HUES64 (cell line): ENCODE measurements around the gene NHS.
"Not testable (repeated sequence)": the region's sequence is repeated elsewhere in the genome, so short reads cannot be mapped to it uniquely, and the experiment has no call there.

ENCODE experiments used
- H3K27ac ChIP-seq: 2 replicates; pipeline ENCODE4 v1.7.0; 2013; ENCODE audit warnings: low read depth, low read length, inconsistent platforms
- H3K27me3 ChIP-seq: 2 replicates; pipeline ENCODE4 v1.6.1; 2013; ENCODE audit warnings: mild to moderate bottlenecking, low read length; ENCODE audit not compliant: insufficient read depth
- H3K36me3 ChIP-seq: 2 replicates; pipeline ENCODE4 v1.6.1; 2013; ENCODE audit warnings: mild to moderate bottlenecking, low read length; ENCODE audit not compliant: insufficient read depth
- H3K4me1 ChIP-seq: 2 replicates; pipeline ENCODE4 v1.6.1; 2013; ENCODE audit warnings: mild to moderate bottlenecking, low read length, moderate library complexity; ENCODE audit not compliant: insufficient read depth
- H3K4me3 ChIP-seq: 2 replicates; pipeline ENCODE4 v1.5.1; 2013; ENCODE audit warnings: mild to moderate bottlenecking, low read length, moderate library complexity
- H3K9ac ChIP-seq: 2 replicates; pipeline ENCODE4 v1.6.1; 2013; ENCODE audit warnings: mild to moderate bottlenecking, low read depth, low read length
- H3K9me3 ChIP-seq: 2 replicates; pipeline ENCODE4 v1.6.1; 2013; ENCODE audit warnings: low read depth, low read length; ENCODE audit not compliant: insufficient read depth
- WGBS: fragments of 150-250, 120-280 bp; methylation state at CpG from one replicate; pipeline ENCODE4 v1.1.7; 2013; ENCODE audit warnings: missing lambda C conversion rate; 5-methylcytosine and 5-hydroxymethylcytosine counted together

The NHS gene

DNA sequence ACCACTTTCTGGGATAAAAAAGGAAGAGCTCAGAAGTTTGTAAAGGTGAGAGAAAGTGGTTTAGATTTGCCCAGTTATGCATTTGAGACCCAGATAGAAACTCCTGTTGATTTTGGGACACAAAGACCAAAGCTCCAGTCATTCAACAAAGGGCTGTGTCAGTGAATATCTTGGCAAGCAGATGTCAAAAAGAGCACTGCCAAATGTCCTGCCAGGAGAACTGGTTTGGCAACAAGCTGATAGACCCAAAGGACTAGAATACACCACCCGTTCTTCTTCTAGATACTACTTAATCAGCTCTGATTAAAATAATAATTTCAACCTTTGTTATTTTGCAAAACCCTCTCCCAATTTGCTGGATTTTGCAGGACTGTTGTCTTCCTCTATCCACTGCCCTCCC is 121.4 kb downstream of the NHS start:
- 78% methylated on average over 1 of the region's 1 CpG for WGBS
- no peaks in the 10 kb centered on the region for H3K36me3 ChIP-seq
- no peak overlapping the region for H3K4me3 ChIP-seq
- H3K27ac ChIP-seq = no peak overlapping the region
- H3K27me3 ChIP-seq = no peaks in the 10 kb centered on the region
- H3K4me1 ChIP-seq = peaks cover 7% of the 10 kb centered on the region; the same call in 1 of the 2 replicates
- no peak overlapping the region for H3K9ac ChIP-seq
- H3K9me3 ChIP-seq = no peaks in the 10 kb centered on the region

DNA sequence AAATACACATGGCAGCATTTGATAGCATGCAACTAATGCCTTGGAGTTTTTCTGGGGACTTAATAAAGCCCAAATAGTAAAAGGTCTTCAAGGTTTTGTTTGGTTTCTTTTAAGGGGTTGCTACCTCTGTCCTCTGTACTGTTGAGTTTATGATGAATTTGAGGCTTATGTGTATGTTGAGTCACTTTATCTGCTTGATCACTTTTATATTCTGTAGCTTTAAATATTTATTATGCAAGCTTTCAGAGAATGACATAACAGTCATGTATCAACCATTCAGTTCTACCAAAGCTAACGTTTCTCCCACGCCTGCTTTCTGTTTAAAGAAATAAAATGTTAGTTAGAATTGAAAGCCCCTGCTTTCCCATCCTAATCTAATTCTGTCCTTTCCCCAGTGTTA is 122.2 kb downstream of the NHS start:
- no peaks in the 10 kb centered on the region for H3K27me3 ChIP-seq
- H3K36me3 ChIP-seq = no peaks in the 10 kb centered on the region
- H3K9ac ChIP-seq = no peak overlapping the region
- no CpG with 5 or more reads among the region's 2 CpGs for WGBS
- no peak overlapping the region for H3K4me3 ChIP-seq
- H3K4me1 ChIP-seq = peaks cover 7% of the 10 kb centered on the region; the same call in 1 of the 2 replicates
- no peak overlapping the region for H3K27ac ChIP-seq
- H3K9me3 ChIP-seq = no peaks in the 10 kb centered on the region

DNA sequence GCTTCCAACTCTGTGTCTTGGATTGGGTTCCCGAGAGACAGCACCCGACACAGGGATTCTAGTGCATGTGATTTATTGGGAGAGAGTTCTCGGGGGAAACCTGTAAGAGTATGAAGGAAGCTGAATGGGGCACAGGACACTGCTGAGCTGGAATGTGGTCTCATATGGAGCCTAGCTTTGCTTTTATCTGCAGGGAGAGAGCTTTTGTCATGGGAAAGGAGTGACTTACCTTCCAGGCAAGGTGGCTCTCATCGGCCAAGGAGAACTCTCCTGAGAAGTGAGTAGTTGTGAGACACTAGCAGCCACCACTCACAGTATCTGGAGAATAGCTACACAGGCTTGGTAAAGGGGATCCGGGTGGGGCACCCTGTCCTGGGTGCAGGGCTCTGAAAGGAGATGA is 124.5 kb downstream of the NHS start:
- WGBS = 73% methylated on average over 5 of the region's 5 CpGs
- Histone ChIP-seq H3K4me1 (peaks cover 7% of the 10 kb centered on the region; the same call in 1 of the 2 replicates), H3K27me3 (no peaks in the 10 kb centered on the region), H3K27ac (no peak overlapping the region; the same call in 1 of the 2 replicates), H3K9me3 (no peaks in the 10 kb centered on the region), H3K36me3 (no peaks in the 10 kb centered on the region), H3K9ac (no peak overlapping the region), H3K4me3 (no peak overlapping the region)

DNA sequence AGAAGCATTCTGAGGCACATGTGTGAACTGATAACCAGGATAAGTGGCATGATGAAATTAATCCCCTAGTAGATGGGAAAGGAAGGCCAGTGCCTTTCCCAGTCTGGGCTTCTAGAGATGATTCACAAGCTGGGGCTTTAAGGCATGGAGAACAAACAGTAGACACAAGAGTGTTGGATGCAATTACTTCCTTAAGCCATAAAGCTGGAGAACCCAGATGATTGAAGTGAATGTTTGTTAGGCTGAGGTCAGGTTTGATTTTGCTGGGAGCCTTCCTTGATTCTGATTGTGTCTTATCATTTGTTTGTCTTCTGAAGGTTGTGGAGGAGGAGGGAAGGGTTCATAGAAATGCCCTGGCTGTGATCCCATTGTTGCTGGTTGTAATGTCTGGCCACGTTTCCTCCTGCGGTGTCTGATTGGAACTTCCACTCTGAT is 125.2 kb downstream of the NHS start:
- Histone ChIP-seq H3K4me1 (peaks cover 7% of the 10 kb centered on the region; the same call in 1 of the 2 replicates), H3K27me3 (no peaks in the 10 kb centered on the region), H3K9ac (no peak overlapping the region), H3K27ac (no peak overlapping the region), H3K36me3 (no peaks in the 10 kb centered on the region), H3K4me3 (no peak overlapping the region), H3K9me3 (no peaks in the 10 kb centered on the region)
- 87% methylated on average over 2 of the region's 2 CpGs for WGBS

DNA sequence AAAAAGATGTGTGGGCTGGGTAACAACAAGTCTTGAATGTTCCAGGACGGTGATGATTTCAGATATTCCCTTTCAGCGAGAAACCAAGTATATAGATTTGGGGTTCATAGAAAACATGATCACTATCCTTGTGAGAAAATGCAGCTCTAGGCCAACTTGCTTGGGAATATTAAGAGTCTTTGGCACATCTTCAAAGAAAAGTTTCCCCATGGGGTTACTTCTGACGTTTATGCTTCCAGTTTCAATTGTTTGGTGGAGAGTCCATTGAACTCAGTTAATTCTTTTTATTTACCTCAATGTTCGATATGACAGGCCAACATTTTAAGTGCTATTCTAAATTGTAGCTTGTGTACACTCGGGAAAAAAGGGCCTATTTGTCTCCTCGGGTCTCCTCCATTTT is 126.7 kb downstream of the NHS start:
- Histone ChIP-seq H3K4me1 (peaks cover 7% of the 10 kb centered on the region; the same call in 1 of the 2 replicates), H3K27ac (no peak overlapping the region), H3K9ac (no peak overlapping the region), H3K27me3 (no peaks in the 10 kb centered on the region), H3K36me3 (no peaks in the 10 kb centered on the region), H3K4me3 (no peak overlapping the region), H3K9me3 (0 out of 2 replicates have a peak, but pooled peaks cover under 1% of the 10 kb centered on the region)
- 92% methylated on average over 6 of the region's 6 CpGs for WGBS

DNA sequence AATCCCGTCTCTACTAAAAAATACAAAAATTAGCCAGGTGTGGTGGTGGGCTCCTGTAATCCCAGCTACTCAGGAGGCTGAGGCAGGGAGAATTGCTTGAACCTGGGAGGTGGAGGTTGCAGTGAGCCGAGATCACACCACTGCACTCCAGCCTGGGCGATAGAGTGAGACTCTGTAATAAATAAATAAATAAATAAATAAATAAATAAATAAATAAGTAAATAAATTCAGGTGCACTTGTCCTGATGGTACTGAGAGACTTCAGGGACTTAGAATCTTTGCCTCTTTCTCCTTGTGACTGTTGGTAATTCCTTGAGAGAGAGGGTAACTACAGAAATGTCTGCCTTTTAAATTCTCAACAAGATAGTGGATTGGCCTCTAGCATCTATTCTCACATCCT is 131.4 kb downstream of the NHS start:
- H3K4me1 ChIP-seq, H3K9ac ChIP-seq, H3K4me3 ChIP-seq, H3K9me3 ChIP-seq, H3K27me3 ChIP-seq, H3K27ac ChIP-seq, H3K36me3 ChIP-seq: not testable (repeated sequence)
- no CpG with 5 or more reads among the region's 3 CpGs for WGBS

DNA sequence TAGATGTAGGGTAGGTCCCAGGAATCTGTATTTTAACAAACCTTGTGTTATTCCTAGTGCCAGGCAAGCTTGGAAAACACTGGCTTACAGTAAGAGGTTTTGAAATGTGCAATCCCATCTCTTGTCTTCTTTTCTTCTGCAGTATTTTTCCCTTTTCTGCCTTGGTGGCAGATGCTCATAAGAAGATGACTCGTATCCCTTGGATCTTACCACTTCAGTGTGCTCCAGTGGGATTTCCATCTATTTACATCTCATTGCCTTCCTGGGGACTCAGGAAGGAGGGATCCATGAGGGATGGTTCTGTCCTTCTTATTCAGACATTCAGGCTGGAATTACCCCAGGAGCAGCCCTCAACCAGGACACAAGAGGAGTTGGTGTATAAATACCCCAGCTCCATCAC is 136.6 kb downstream of the NHS start:
- 80% methylated on average over 1 of the region's 1 CpG for WGBS

DNA sequence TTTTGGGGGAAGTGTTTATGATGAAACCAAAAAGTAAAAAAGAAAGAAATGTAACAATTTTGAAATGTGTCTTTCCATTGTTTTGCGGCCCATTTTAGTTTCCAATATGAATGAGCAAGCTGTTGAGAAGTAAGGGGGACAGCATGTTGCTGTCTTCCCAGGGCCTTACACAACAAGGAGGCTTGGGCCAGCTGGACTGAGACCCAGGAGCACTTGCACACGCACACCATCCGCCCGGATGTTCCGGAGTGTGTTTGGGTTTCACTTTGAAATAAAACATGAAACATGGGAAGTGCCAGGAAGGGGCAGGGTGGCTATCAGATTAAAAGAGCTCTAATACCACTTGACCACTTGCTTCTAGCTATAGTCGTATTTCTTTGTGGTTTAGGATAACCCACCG is 144.4 kb downstream of the NHS start:
- H3K36me3 ChIP-seq = no peaks in the 10 kb centered on the region
- 97% methylated on average over 5 of the region's 7 CpGs for WGBS
- no peak overlapping the region for H3K9ac ChIP-seq
- no peaks in the 10 kb centered on the region for H3K27me3 ChIP-seq
- H3K4me3 ChIP-seq = no peak overlapping the region
- H3K9me3 ChIP-seq = no peaks in the 10 kb centered on the region
- peaks cover 10% of the 10 kb centered on the region for H3K4me1 ChIP-seq
- H3K27ac ChIP-seq = no peak overlapping the region

More for the DNA sequence above, 136.6 kb downstream of the NHS start:
- H3K4me3 ChIP-seq = no peak overlapping the region
- H3K4me1 ChIP-seq = no peaks in the 10 kb centered on the region
- H3K27ac ChIP-seq = no peak overlapping the region
- 0 out of 2 replicates have a peak, but pooled peaks cover 4% of the 10 kb centered on the region for H3K9me3 ChIP-seq
- H3K27me3 ChIP-seq = no peaks in the 10 kb centered on the region
- H3K36me3 ChIP-seq = no peaks in the 10 kb centered on the region
- H3K9ac ChIP-seq = no peak overlapping the region

DNA sequence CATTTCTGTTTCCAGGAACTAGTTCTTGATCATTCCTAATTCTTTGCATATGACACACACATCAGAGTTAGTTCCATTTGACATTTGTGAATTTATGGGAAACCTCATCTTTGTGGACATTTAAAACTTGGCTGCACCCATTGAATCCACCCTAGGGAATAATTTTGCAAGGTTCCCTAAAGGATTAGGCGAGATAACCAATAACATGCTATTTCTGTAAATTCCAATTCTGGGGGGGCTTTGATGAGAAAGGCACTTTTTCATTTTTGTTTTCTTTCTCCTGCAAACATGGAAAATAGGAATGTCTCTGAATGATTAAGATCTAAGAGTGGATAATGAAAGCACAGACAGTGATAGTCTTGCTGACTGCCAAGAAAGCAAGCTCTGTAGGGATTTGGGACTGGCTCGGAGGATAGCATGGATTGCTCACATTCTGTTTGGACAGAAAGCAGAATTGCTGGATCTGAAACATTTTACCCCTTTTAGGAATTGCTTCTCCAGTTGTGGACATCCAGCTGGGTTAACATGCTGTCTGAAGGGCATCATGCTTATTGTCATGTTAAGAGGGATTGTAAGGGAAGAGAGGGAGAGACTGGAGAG is 145.1 kb downstream of the NHS start:
- H3K4me3 ChIP-seq = no peak overlapping the region
- no peak overlapping the region for H3K9ac ChIP-seq
- no peaks in the 10 kb centered on the region for H3K36me3 ChIP-seq
- WGBS = 65% methylated on average over 1 of the region's 2 CpGs
- H3K4me1 ChIP-seq = peaks cover 10% of the 10 kb centered on the region
- H3K9me3 ChIP-seq = no peaks in the 10 kb centered on the region
- H3K27me3 ChIP-seq = no peaks in the 10 kb centered on the region
- H3K27ac ChIP-seq = no peak overlapping the region

DNA sequence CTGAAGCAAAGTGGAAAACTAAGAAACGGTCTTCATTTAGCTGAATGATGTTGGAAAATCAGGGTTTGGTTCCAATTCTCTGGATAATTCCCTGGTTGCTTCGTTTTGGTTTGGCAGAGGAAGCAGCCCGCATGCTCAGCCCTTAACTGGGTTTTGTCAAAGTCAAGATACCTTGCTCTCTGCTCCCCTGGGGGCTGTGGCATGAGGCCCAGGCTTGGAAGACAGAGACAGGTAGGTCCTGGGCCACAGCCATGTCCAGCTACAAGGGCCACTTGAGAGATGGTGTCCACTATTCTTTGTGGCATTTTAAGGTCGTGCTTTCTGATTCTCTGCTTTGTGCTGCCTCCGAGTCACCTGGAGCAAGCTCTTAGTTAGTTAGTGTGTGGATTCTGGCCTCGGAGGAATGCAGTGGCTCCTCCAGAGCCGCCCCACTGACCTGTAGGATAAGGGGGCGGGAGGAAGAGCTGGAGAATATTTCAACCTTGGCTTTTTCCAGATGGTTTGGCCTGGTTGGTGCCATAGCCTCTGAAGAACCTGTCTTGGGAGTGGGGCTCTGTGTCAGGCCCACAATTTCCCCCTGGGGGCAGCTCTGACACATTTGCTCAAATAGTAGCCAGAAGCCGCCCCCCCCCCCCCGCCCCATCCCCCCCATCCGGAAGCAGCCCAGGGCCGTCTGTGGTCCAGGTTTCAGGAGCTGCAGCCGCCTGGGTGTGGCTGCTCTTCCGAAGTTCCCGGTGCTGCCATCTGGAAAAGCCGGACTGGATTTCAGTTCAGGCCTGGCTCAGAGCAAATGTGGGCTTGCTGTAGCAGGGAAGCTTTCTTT is 147.1 kb downstream of the NHS start:
- Histone ChIP-seq H3K36me3 (no peaks in the 10 kb centered on the region), H3K4me1 (peaks cover 14% of the 10 kb centered on the region), H3K9ac (no peak overlapping the region), H3K27me3 (no peaks in the 10 kb centered on the region), H3K4me3 (no peak overlapping the region), H3K9me3 (no peaks in the 10 kb centered on the region), H3K27ac (no peak overlapping the region)
- 29% methylated on average over 13 of the region's 16 CpGs for WGBS

DNA sequence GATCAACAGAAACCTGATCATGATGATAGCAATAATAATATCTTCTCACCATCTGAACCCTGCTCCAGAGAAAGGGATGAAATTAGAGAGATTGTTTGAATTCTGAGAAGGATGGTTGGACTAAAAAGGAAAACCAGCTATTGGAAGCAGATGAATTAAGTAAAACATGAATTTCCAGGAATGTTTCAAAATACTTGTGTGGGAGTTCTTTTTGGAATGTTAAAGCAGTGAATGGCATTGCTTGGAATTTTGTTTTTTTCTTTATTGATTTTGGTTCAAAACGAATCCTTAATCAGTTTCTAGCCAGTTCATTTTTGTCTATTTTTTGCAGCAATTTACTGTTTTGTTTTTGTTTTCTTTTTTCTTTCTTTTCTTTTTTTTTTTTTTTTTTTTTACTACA is 150.3 kb downstream of the NHS start:
- H3K9ac ChIP-seq = no peak overlapping the region
- H3K4me3 ChIP-seq = no peak overlapping the region
- H3K4me1 ChIP-seq = peaks cover 21% of the 10 kb centered on the region
- no peaks in the 10 kb centered on the region for H3K9me3 ChIP-seq
- no peaks in the 10 kb centered on the region for H3K27me3 ChIP-seq
- H3K27ac ChIP-seq = no peak overlapping the region
- WGBS = no CpG with 5 or more reads among the region's 1 CpG
- no peaks in the 10 kb centered on the region for H3K36me3 ChIP-seq
